Measurements from ENCODE around the gene SLC2A5.

Gene SLC2A5

GRCh38 chr1:9062846-9063245 is 6.6 kb downstream of the SLC2A5 start:
- TF ChIP-seq, protein P1, sequence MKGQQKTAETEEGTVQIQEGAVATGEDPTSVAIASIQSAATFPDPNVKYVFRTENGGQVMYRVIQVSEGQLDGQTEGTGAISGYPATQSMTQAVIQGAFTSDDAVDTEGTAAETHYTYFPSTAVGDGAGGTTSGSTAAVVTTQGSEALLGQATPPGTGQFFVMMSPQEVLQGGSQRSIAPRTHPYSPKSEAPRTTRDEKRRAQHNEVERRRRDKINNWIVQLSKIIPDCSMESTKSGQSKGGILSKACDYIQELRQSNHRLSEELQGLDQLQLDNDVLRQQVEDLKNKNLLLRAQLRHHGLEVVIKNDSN (IDR thresholded peaks at IDR 0.05), result no peak
- TF ChIP-seq CEBPB (IDR thresholded peaks at IDR 0.05) (no peak), NFIC (IDR thresholded peaks at IDR 0.05) (no peak), FOXM1 (IDR thresholded peaks at IDR 0.05; ENCODE audit: borderline replicate concordance, low read depth) (no peak), RAD21 (IDR thresholded peaks at IDR 0.05; ENCODE audit: low read depth) (no peak), EP300 (IDR thresholded peaks at IDR 0.05; ENCODE audit: borderline replicate concordance) (no peak), MAX (IDR thresholded peaks at IDR 0.05) (no peak), CREB1 (IDR thresholded peaks at IDR 0.05; ENCODE audit: low read depth) (no peak), ZBTB7A (IDR thresholded peaks at IDR 0.05; ENCODE audit: low read depth) (no peak), TAF1 (IDR thresholded peaks at IDR 0.05; ENCODE audit: low read depth) (no peak), TCF12 (IDR thresholded peaks at IDR 0.05; ENCODE audit: low read depth) (no peak), EGR1 (IDR thresholded peaks at IDR 0.05) (no peak), REST (IDR thresholded peaks at IDR 0.05; ENCODE audit: low read depth) (no peak), YY1 (IDR thresholded peaks at IDR 0.05; ENCODE audit: low read depth) (no peak), TEAD4 (IDR thresholded peaks at IDR 0.05) (no peak)

- TF ChIP-seq TEAD4 (IDR thresholded peaks at IDR 0.05) (no peak), EGR1 (IDR thresholded peaks at IDR 0.05) (no peak), MAX (IDR thresholded peaks at IDR 0.05) (no peak), EP300 (IDR thresholded peaks at IDR 0.05; ENCODE audit: borderline replicate concordance) (no peak), TAF1 (IDR thresholded peaks at IDR 0.05; ENCODE audit: low read depth) (no peak), TCF12 (IDR thresholded peaks at IDR 0.05; ENCODE audit: low read depth) (no peak), FOXM1 (IDR thresholded peaks at IDR 0.05; ENCODE audit: borderline replicate concordance, low read depth) (no peak), ZBTB7A (IDR thresholded peaks at IDR 0.05; ENCODE audit: low read depth) (no peak), RAD21 (IDR thresholded peaks at IDR 0.05; ENCODE audit: low read depth) (no peak)
- TF ChIP-seq, protein P1 (IDR thresholded peaks at IDR 0.05), result no peak
Observed at GRCh38 chr1:9062021-9062471, 7.4 kb downstream of the SLC2A5 start.

DNA sequence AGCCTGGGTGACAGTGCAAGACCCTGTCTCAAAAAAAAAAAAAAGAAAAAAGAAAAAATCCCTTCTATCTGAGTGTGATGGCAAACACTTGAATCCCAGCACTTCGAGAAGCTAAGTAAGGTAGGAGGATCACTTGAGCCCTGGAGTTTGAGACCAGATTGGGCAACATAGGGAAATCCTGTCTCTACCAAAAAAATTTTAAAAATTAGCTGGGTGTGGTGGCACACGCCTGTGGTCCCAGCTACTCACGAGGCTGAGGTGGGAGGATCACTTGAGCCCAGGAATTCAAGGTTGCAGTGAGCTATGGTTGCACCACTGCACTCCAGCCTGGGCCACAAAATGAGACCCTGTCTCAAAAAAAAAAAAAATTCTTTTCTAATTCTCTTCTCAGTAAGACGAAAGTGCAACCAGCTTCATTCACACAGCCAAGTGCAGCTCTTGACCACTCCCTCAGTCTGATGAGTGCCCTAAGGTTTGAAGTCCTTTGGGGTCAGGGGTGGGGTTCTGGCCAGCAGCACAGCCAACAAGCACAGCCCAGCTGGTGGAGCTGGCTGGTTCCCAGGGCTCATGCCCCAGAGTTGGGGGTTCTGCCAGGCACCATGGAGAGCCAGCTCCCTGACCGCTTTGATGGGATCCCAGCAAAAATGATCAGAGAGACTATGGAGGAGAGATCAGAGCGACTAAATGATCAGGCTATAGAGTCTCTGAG is 8.0 kb downstream of the SLC2A5 start:
- TF ChIP-seq REST (IDR thresholded peaks at IDR 0.05; ENCODE audit: low read depth) (no peak), MAX (IDR thresholded peaks at IDR 0.05) (no peak), NFIC (IDR thresholded peaks at IDR 0.05) (no peak), CREB1 (IDR thresholded peaks at IDR 0.05; ENCODE audit: low read depth) (no peak)

- TF ChIP-seq CREB1 (IDR thresholded peaks at IDR 0.05; ENCODE audit: low read depth) (no peak), REST (IDR thresholded peaks at IDR 0.05; ENCODE audit: low read depth) (no peak)
Observed at GRCh38 chr1:9059891-9060744, 9.3 kb downstream of the SLC2A5 start.

Data from Ishikawa (cell line).